Upper lobe of left lung (tissue), 6 donors: ENCODE results near the gene ADGRD1. TPM values are rescaled to one million over a fixed set of nuclear protein-coding genes. Genes with fewer than 3 reads are reported as not detected.
"Not testable (repeated sequence)": the region's sequence is repeated elsewhere in the genome, so short reads cannot be mapped to it uniquely, and the experiment has no call there.

Experiments
- ATAC-seq, 2 donors: fragments of 200-7000 bp; cut with Tn5 transposase; one replicate each; pipeline ENCODE4 v1.9.1; 2022; ENCODE audit warnings: mild to moderate bottlenecking in 2 of 2, moderate library complexity in 2 of 2; ENCODE audit not compliant: low FRiP score in 2 of 2
- DNase-seq, 2 donors: peaks; one replicate each; pipeline ENCODE4 v3.0.0-alpha.2; 2019 to 2020
- H3K27ac ChIP-seq, 4 donors: fragments of 200-600 bp; sonication (generic); one replicate each; pipeline ENCODE4 v1.5.1; 2016 to 2019
- H3K27me3 ChIP-seq, 4 donors: fragments of 200-600 bp; sonication (generic); one replicate each; pipeline ENCODE4 v1.5.1; 2017 to 2019
- H3K36me3 ChIP-seq, 4 donors: fragments of 200-600 bp; sonication (generic); one replicate each; pipeline ENCODE4 v1.5.1; 2016 to 2019
- H3K4me1 ChIP-seq, 4 donors: fragments of 200-600 bp; sonication (generic); one replicate each; pipeline ENCODE4 v1.5.1; 2018 to 2019
- H3K4me3 ChIP-seq, 4 donors: fragments of 200-600 bp; sonication (generic); one replicate each; pipeline ENCODE4 v1.5.1; 2017 to 2019; ENCODE audit warnings: mild to moderate bottlenecking in 2 of 4, moderate library complexity in 1 of 4
- H3K9me3 ChIP-seq, 4 donors: fragments of 200-600 bp; sonication (generic); one replicate each; pipeline ENCODE4 v1.5.1; 2018 to 2019
- CTCF ChIP-seq, 6 experiments: fragments of 450-650 bp in 4 of 6; fragments of 200-600 bp in 2 of 6; sonication (generic) in 2 of 6; IDR thresholded peaks; one replicate each; pipeline ENCODE4 v1.5.1; 2016 to 2019; ENCODE audit warnings: antibody characterized with exemption in 6 of 6
- EP300 ChIP-seq, 4 donors: sonication (generic); formaldehyde crosslinking; IDR thresholded peaks; one replicate each; pipeline ENCODE4 v1.5.1; 2017; ENCODE audit warnings: antibody characterized with exemption in 4 of 4, control low read depth in 2 of 4
- POLR2A ChIP-seq, 4 donors: fragments of 450-650 bp; IDR thresholded peaks; one replicate each; pipeline ENCODE4 v1.5.1; 2016 to 2017; ENCODE audit warnings: antibody characterized with exemption in 4 of 4, mild to moderate bottlenecking in 2 of 4
- POLR2AphosphoS5 ChIP-seq, 2 donors: sonication (generic); formaldehyde crosslinking; IDR thresholded peaks; one replicate each; pipeline ENCODE4 v1.5.1; 2017; ENCODE audit warnings: antibody characterized with exemption in 2 of 2
- WGBS, 2 donors: methylation state at CpG; one replicate each; pipeline ENCODE4 v1.1.5; 2017 to 2018; 5-methylcytosine and 5-hydroxymethylcytosine counted together
- total RNA-seq, 6 donors: library from RNA; depleted of rRNA in 4 of 6; stranded (reverse); fragments of >200 nt in 4 of 6; gene quantifications; one replicate each; pipeline versions ENCODE4 v1.1.0 to v1.2.1, GENCODE V29; 2016 to 2021
- donor health status: DM: no; HTN: no; CAD: no; lungs with moderate emphysema.
- donor health status: DM: no; HTN: yes; CAD: no; lungs with severe emphysema.

ADGRD1 gene
- total RNA-seq, 6 donors from 2014 or later = 84.2 to 124 (median 94.7) TPM

DNA sequence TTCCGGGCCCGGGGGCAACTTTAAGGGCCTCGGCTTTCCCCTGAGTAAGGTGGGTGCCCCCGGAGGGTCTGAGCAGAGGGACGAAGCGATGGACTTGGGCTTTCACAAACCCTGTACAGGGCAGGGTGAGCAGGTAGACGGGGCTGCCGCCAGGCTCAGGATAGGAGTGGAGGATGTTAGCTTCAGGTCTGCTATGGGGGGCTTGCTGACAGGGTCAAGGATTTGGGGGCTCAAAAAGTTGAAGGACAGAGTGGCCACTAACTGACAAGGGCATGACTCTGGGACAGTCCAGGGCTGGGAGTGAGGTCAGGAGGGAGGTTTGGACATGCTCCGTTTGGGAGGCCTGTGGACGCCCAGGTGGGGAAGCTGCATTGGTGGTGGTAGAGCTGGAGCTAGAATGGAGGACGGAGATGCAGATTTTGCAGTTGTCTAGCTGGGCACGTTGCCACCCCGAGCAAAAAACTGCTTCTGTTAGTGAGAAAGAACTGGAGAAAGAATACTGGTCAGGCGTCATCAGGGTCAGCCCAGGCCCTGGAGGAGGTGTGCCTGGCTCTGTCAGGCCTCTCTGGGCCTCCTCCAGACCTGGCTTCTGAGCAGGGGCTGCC, 113.3 kb downstream of the ADGRD1 start:
- ATAC-seq = peak; percentile 14 to 21
- Histone ChIP-seq H3K9me3 (no peaks in the 10 kb centered on the region), H3K36me3 (no peaks in the 10 kb centered on the region), H3K4me3 (no peak overlapping the region), H3K27me3 (no peaks in the 10 kb centered on the region), H3K27ac (no peak overlapping the region), H3K4me1 (peaks cover 0 to 3% (median 0%) of the 10 kb centered on the region in 4 donors)
- no peak for TF ChIP-seq EP300 (IDR thresholded peaks at IDR 0.05)
- no peak for TF ChIP-seq POLR2AphosphoS5 (IDR thresholded peaks at IDR 0.05)
- TF ChIP-seq CTCF (IDR thresholded peaks at IDR 0.05) = no peak
- no peak for TF ChIP-seq POLR2A (IDR thresholded peaks at IDR 0.05)
- WGBS, 2 donors = 87 to 89% methylated on average over 12 to 14 of the region's 14 CpGs
- DNase-seq = no peak

DNA sequence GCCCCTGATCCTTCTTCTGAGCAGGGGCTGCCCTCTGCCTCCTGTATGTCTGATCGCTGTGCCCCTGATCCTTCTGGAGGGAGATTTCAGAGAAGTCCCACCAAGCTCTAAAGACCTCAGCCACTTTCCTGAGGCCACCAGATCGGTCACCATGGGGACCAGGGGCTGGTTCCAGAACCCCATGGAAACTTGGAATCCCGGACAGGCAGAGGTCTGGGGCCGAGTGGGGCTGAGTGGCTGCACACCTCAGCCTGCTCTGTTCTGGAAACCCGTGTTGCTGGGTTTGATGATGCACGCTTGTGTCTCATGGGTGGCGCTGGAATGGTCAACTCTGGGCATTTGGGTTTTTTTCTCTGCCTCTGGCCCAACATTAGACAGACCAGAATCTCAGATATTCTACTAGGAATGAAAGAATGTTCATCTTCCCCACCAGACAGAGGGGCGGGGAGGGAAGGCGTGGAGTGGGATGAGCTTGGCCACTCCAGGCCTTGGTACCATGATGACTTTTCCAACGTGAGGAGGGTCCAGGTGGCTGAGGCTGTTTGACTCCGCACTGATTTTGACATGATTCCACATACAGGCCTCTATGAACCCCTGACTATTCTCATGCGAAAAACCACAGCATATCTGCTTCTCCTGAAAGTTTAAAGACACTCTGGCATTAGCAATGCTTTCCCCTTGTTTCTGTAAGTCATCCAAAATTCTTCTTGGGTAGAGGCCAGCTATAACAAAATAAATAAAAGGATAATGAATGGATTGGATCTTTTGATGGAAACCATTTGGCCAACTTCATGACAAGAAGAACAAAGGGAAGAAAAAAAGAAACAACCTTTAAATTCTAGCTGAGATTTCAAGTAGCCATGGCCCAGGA, 114.5 kb downstream of the ADGRD1 start:
- Histone ChIP-seq H3K27me3 (no peaks in the 10 kb centered on the region), H3K4me3 (no peak overlapping the region), H3K36me3 (no peaks in the 10 kb centered on the region), H3K4me1 (peaks cover 0 to 3% (median 0%) of the 10 kb centered on the region in 4 donors), H3K27ac (no peak overlapping the region), H3K9me3 (no peaks in the 10 kb centered on the region)
- no peak for DNase-seq
- WGBS, 2 donors = 75 to 84% methylated on average over 11 of the region's 12 CpGs
- ATAC-seq = no peak
- TF ChIP-seq CTCF (IDR thresholded peaks at IDR 0.05) = no peak
- TF ChIP-seq EP300 (IDR thresholded peaks at IDR 0.05) = no peak
- TF ChIP-seq POLR2A (IDR thresholded peaks at IDR 0.05) = no peak
- no peak for TF ChIP-seq POLR2AphosphoS5 (IDR thresholded peaks at IDR 0.05)

- not testable (repeated sequence) for DNase-seq, H3K27me3 ChIP-seq, ATAC-seq, H3K27ac ChIP-seq, H3K4me3 ChIP-seq, H3K4me1 ChIP-seq, H3K36me3 ChIP-seq, H3K9me3 ChIP-seq
- 76 to 77% methylated on average over 12 to 16 of the region's 17 CpGs for WGBS, 2 donors
Observed at GRCh38 chr12:131068926-131069720, 115.4 kb downstream of the ADGRD1 start.

DNA sequence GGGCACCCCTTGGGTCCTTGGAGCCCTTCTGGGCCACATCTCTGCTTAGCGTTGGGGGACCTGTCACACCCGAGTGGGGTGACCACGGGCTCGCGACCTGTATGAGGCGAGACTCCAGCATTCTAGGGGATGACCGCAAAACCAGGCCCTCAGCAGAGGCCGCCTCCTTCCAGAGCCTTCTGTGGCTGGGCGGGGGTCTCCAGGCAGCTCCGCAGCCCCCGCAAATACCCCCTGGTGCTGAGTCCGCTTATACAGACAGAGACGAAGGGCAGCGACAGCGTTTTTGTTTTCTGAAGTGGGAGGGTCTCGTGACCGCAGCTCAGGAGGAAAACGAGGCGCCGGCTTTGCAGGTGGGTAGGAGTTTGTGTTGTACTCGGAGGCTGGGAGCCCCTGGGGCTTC, 116.4 kb downstream of the ADGRD1 start:
- DNase-seq = peak in 1 of 2 donors; percentile 61
- H3K9me3 ChIP-seq, H3K4me1 ChIP-seq, H3K4me3 ChIP-seq, H3K27ac ChIP-seq, H3K36me3 ChIP-seq, H3K27me3 ChIP-seq, ATAC-seq: not testable (repeated sequence)
- 92 to 94% methylated on average over 19 to 20 of the region's 21 CpGs for WGBS, 2 donors

DNA sequence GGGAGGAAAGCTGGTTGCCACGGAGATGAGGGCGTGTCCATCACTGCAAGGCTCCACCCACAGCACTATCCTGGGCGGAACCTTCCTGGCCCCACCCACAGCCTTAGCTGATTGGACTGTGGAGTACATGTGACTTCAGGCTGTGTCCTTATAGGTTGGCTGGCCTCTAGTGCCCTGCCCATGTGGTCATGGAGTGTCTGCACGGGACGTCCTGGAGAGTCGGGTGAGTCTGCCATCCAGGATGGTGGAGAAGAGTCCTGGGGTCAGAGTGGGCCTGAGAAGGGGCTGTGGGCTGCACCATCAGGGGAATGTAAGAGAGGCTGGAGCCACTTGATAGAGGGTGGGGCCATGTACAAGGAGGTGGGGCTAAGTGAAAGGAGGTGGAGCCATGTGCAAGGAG, 117.0 kb downstream of the ADGRD1 start:
- not testable (repeated sequence) for H3K4me3 ChIP-seq, H3K4me1 ChIP-seq, H3K36me3 ChIP-seq, DNase-seq, H3K9me3 ChIP-seq, ATAC-seq, H3K27me3 ChIP-seq, H3K27ac ChIP-seq
- WGBS, 2 donors = 97 to 100% methylated on average over 3 to 4 of the region's 6 CpGs

GRCh38 chr12:131071234-131071820, 117.6 kb downstream of the ADGRD1 start:
- not testable (repeated sequence) for H3K4me3 ChIP-seq, ATAC-seq, H3K36me3 ChIP-seq, H3K9me3 ChIP-seq, H3K4me1 ChIP-seq, H3K27me3 ChIP-seq, DNase-seq, H3K27ac ChIP-seq
- WGBS, 2 donors = 74 to 80% methylated on average over 8 to 12 of the region's 12 CpGs

DNA sequence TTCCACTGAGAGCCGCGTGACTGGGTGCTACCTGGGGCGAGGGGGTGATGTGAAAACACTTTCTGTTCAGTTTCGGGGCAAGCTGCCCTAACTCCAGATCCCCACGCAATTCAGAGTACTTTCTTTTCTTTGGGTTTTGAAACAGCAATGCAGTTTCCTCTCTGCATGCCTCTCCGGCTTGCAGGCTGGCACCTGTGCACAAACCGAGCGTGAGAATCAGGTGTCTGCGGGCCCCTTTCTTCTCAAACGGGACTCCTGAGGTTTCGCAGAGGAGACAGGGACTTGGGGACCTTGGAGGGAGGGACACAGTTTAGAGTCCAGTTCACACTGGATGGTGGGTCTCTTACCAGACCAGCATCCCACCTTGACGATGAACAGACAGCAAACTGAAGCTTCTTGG, 118.2 kb downstream of the ADGRD1 start:
- peak in 1 of 2 donors; percentile 8 for DNase-seq
- H3K27ac ChIP-seq, H3K4me1 ChIP-seq, ATAC-seq, H3K36me3 ChIP-seq, H3K4me3 ChIP-seq, H3K9me3 ChIP-seq, H3K27me3 ChIP-seq: not testable (repeated sequence)
- 80% methylated on average over 4 to 7 of the region's 12 CpGs for WGBS, 2 donors
